ENCODE results near the gene NFATC1.
"Not testable (repeated sequence)": the region's sequence is repeated elsewhere in the genome, so short reads cannot be mapped to it uniquely, and the experiment has no call there.

Gene NFATC1

DNA sequence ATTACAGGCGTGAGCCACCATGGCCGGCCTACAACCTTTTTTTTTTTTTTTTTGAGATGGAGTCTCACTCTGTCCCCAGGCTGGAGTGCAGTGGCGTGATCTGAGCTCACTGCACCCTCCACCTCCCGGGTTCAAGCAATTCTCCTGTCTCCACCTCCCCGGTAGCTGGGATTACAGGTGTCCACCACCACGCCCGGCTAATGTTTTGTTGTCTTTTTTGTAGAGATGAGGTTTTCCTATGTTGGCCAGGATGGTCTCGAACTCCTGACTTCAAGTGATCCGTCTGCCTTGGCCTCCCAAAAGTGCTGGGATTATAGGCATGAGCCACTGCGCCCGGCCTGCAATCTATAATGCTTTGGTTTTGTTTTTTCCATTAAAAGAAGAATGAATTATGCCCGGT, 19.1 kb upstream of the NFATC1 start:
- DNase-seq: not testable (repeated sequence)

DNA sequence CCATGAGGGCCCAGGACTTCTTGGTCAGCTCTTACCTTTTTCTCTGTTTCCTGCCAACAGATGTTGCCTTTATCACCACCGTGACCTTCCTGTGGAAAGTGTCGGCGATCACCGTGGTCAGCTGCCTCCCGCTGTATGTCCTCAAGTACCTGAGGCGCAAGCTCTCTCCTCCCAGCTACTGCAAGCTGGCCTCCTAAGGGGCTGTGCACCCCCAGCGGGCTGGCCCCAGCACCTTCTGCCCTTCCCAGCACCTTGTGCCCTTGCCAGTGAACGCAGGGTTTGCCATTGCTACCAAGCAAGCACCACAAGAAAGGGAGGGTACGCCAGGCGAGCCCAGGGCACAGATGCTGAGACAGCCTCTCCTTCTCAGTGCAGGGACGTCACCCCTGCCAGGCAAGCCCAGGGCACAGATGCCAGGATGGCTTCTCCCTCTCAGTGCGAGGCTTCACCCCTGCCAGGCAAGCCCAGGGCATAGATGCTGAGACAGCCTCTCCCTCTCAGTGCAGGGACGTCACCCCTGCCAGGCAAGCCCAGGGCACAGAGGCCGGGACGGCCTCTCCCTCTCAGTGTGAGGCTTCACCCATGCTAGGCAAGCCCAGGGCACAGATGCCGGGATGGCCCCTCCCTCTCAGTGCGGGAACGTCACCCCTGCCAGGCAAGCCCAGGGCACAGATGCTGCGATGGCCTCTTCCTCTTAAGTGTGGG, 18.4 kb upstream of the NFATC1 start:
- DNase-seq: no peak

DNA sequence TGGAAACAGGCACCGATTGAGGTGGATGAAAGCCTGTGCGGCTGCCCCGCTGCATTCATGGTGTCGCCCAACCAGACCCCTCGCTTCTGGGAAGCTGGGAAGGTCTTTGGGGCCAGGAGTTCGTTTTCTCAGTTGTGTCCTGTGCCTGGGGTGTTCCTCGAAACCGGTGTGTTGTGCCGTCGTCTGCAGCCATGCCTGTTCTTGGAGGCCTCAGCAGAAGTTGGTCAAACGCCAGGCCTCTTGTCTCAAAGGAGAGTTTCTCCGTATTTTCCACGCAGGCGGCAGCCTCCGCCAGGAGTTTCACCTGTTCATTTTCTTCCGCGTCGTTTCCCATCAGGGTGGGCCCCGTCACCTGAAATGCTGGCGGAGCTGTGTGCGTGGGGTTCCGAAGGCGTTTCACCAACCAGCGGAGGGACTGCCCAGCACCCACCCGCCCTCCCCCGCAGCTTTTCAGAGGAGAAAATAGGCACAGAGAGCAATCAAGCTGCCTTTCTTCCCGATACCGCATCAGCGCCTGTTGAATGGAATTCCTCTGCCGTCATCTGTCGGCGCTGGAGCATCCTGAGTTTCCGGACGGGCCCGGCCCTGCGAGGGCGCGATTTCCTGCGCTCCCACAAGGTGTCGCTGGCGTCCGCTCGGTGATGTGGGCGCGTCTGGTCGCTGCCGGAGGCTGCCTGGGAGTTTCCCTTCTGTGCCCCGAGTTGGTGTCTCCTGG, 17.0 kb upstream of the NFATC1 start:
- DNase-seq: peak; percentile 81

DNA sequence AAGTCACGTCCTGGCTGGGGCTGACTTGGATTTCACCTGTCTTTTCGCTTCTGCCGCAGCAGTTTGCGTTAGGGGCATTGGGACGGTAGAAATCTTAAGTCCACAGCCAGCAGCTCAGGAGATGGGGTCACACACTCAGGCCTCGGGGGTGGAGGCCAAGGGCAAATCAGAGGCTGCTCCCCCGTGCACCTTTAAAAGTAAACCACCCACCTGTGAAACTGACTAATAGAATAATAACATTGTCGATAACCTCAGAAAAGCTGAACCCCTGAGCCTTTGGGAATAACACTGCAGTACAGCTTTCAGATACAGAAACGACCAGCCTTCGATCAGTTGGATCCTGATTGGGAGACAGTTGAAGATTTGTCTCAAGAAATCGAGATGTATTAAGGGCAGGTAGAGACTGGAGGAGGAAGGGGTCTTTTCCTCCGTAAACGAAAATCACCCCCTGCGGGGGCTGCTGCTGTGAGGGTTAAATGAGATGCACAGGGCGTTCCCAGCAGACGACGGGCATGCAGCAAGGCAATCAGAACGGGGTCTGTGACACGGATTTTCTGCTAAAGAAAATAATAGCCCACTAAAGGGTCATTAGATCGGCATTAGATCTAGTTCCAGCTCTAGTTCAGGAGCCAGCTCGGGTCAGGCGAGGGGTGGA, 16.4 kb upstream of the NFATC1 start:
- DNase-seq: no peak

DNA sequence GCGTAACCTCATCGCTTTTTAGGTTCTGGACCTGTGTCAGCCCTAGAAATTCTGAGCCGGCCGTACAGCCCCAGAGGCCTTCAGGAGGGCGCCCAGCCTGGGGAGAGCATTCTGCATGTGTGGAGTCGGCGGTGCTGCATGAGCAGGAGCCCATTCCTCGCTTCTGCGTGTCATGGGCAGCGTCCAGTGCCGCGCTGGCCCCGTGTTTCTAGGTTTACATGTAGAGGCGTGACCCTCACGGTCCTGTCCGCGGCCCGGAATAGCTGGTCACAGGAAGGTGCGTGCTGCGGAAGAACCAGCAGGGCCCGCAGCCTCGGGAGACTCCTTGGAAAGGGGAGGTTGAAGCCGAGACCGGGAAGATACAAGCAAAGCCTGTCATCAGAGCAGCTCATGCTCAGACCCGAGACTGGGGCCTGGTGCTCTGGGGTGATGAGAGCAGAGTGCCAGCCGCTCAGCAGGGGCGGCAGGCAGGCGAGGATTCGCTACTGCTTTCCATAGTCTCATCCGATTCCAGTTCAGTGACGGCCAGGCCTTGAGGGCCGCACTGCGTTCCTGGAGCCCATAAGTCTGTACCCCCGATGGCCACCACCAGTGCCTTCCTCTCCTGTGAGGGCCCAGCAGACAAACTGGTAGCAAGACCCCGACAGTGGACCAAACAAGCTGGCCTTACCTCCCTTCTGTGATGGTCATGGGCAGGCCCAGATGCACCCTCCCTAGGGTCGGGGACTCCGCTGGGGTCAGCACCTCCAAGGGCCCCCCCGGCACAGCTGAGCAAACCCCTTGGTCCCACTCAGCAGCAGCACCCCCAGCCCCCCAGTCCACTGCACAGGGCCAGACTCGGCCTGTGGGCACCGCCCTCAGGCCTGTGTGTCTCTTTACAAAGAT, 15.6 kb upstream of the NFATC1 start:
- no peak for DNase-seq

DNA sequence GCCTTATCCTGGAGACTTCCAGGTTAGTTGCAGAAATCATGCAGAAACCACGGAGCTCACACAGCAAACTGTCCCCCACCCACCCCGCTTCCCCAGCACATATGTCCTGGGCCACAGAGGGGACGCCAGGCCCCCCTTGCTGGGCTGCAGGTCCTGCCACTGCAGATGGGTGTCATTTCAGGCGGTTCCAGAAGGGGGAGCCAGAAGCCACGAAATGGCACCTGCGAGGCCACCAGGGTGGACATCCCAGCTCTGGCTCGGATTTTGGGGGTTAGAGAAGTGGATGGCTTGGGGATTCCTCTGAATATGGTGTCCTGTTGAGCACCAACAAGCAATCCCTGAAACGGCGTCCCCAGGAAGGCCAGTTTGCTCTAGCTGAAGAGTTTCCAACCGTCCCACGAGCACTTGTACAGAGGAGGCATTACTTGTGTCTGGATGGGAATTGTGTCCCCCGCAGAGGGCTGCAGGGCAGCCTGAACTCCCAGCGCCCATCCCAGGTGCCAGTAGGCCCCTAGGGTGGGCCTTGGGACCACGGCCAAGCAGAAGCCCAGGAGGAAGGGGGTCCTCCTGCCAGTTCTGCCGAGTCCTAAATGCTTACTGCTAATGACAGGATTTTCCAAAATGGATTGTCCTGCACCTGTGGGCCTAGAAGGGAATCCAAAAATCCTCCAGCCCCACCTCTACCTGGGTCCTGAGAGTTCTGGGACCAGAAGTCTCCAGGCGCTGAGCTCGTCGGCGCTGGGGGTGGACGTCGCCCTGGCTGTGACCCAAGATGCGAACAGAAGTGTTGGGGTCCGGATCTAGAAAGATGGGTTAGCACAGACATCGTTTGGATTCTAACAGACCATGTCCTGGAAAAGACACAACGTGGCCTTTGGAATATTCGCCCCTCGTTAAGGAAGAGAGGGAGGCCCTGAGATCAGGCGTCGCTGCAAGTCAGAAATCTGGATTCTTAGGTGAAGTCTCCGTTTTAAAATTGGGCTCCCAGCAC, 14.6 kb upstream of the NFATC1 start:
- peak; percentile 68 to 74 for DNase-seq

DNA sequence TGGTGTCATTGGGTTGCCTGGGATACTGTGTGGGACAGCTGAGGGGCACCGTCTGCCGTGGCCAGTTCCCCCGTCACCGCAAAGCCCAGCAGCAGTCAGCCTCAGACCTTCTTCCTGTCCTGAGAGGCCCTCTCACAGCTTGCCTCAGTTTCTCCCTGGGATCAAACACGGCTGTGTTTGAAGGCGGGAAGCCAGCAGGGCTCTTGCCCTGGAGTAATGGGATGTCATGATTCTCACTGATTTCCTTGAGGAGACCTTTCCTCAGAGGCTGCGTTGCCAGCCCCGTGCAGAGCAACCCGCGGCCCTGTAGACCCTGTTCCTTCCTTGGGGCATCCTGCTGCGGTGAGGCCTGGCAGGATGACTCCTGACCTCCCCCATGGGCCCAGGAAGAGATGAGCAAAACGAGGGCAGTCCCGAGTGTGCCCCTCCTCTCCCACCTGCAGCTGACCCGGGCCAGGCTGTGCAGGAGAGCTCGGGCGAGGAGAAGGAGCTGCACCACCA, 13.9 kb upstream of the NFATC1 start:
- DNase-seq: no peak

DNA sequence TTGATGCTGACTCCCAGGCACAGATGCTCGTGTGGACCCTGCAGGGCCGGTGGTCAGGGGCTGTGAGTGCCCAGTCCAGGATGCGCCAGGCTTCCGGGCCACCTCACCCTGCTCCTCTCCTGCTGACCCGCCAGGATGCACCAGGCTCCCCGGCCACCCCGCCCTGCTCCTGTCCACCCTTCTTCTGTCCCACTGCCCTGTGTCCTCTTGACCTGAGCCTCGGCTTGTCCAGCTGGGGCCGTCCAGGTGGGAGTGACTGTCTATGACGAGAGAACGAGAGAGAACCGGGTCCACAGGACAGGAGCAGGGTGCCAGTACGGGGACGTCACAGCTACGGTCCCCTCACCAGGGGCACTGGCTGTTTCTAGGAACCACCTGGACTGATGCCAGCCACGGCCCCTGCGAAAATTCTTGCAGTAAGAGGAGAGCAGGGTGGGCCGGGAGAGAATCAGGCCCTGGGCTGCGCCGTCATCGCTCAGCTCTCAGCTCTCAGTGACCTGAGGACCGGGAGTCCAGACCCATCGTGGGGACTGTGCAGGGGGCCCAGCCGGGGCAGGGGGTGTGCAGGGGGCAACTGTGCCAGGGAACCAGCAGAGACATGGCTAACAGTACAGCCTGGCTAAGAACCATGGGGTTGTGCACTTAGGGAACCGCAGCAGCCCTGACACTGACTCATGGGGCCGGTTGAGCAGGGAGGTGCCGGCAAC, 12.9 kb upstream of the NFATC1 start:
- no peak for DNase-seq

DNA sequence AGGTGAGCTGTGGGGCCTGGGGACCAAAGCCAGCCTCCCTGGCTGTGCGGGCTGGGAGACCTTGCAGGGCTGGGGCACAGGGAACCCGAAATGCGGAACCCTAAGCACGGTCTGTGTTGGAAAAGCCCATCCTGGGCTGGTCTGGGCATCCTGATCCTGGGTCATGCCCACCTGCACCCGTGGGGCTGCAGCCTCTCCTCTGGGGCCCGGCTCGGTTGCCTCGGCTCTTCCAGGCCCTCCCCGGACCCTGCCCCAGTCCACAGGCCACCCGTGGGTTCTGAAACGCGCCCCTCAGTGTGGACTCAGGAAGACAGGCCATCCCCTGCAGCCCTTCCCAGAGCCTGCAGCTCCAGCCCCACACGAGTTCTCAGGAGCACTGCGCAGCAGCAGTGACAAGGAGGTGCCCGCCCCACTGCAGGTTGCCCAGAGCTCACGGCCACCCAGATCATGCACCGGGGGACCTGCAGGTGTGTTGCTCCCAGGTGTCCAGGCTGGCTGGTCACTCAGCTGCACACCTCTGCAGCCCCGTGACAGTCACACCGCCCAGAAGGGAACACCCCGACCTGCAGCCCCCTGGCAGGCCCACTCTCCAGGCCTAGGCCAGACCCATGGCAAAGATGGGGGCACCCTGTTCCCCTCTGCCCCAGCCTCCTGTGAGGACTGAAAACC, 12.2 kb upstream of the NFATC1 start:
- DNase-seq: no peak

DNA sequence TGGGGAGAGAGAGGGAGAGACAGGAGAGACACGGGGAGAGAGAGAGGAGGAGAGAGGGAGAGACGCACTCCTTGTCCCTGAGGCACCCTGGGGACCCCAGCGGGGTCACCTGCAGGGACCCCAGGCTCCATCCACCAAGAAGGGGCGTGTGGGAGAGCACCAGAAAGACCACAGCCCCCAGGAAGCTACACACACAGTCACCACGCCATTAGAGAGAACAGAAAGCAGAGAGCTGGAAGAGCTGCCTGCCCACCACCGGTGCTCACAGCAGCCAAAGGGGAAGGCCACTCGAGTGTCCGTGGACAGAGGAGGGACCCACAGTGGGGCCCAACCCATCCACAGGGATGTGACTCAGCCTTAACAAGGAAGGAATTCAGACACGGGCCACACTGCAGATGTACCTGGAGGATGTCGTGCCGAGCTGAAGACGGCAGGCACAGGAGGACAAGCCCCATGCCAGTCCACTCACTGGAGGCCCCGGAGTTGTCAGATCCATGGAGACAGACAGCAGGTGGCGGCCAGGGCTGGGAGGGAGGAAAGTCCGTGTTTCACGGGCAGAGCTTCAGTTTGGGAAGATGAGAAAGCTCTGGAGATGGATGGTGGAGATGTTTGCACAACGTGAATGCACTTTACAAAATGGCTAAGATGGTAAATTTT, 11.5 kb upstream of the NFATC1 start:
- DNase-seq: no peak

DNA sequence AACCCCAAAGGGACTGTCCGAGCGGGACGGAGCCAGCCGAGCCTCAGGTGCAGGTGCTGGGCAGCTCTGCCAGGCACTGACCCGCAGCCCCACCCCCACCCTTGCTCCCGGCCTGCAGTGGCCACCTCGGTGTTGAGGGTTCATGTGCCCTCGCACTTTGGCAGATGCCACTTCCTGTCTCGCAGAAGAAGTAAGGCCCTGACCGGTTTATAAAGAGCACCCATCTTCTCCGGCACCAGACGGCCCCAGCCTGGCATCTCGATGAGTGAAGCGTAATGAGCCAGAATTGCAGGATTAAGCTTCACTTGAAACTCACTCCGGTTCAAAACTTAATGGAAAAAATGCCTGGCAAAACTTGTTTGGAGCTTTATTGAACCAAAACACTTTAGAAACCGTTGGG, 10.9 kb upstream of the NFATC1 start:
- DNase-seq: no peak

DNA sequence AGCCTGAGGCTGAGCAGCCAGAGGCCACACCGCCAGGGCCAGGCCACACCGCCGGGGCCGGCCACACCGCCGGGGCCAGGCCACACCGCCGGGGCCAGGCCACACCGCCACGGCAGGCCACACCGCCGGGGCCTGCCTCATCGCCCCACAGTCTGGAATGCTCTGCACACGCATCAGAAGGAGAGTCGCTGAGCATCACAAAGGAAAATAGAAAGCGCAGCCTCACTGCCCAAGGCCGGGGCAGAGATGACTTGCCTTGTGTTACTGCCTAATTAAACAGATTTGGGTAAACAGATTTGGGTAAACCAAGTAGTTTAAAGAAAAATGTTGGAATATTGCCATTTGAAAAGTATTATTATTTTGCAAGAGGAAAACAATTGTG, 10.4 kb upstream of the NFATC1 start:
- no peak for DNase-seq

DNA sequence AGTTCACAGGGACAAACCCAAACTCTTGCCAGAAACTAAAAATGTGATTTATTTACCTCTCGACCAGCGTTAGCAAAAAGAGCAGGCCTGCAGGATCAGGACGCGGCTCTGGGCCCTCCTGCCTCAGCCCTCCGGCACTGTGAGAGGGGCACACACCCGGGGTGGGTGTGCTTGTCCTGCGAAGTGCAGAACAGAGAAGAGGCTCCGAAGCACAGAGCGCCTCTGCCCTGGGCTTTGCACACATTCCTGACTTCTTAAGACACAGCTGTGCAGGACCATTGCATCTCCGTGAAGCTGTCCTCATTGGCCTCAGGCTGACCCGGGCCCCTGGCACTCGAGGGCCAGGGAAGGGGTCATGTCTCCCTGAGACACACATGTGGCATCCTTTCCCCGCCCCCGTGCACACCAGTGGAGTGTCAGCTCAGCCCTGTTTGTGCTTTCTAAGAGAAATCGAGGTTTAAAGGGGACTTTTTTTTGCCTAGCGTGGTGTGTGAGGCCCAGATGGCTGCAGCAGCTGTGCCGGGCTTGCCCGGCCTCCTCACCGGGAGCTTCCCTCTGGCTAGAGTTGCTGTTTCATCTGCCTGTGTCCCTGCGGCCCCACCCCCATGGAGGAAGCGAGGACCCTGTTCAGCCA, 9.9 kb upstream of the NFATC1 start:
- DNase-seq: no peak

DNA sequence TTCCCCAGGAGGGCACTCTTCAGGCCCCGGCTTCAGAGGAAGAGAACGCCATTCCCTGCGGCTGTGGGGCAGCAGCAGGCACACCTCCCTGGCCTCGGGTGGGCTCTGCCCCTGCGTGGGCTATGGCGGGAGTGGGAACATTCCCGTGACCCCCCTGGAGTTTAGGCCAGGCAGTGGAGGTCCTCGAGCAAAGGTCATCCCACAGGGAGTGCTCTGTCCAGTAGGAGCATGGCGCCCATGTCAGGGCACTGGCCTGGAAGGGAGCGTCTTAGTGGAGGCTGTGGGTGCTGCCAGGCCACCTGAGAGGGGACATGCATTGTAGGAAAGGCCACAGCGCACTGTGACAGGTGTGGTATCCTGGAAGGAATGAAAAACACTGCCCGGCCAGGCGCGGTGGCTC, 9.2 kb upstream of the NFATC1 start:
- DNase-seq: no peak

DNA sequence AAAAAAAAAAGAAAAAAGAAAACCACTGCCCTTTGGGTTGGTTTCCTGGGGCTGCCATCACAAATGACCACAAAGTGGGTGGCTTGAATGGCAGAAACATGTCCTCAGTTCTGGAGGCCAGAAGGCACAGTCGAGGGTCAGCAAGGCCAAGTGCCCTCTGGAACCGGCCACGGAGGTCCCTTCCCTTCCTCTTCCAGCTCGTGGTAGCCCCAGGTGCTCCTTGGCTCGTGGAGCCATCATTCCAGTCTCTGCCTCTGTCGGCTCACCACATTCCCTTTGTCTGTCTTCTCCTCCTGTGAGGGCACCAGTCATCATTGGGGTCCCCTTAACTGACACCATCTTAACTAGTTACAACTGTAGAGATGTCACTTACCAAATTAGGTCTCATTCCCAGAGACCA, 8.5 kb upstream of the NFATC1 start:
- DNase-seq: no peak

DNA sequence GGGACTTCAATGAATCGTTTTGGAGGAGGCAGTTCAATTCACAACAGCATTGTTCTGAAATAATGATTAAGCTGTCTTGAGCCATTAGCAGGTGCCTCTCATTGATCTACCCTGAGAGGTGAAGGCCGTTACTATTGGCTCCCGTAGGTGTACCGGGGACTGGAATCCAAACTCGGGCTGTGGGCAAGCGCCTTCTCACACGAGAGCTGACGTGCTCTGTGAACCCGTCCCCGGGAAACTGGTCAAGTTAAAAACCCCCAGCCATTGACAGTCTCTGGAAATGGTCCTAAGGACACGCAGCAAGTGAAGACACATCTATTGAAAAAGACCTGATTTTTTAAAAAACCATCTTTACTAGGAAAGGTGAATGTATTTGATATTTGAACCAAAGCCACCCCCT, 8.1 kb upstream of the NFATC1 start:
- no peak for DNase-seq

DNA sequence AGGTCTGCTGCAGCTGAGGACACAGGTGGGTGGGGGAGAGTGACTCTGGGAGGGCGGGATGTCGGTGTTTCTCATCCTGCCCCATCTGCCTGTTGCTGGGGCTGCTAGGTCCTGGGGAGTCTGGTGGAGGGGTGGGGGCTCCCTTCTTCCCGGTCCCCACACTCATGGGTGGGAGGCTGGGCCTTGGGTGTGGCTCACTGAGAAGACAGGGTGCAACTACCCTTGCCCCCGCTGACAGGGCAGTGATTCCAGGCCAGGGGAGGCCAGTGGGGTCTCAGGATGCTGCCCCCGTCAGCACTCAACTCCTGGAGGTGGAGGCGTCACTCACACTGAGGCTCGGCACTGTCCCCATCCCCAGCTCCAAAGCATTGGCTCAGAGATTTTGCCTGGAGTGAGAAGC, 7.7 kb upstream of the NFATC1 start:
- no peak for DNase-seq

DNA sequence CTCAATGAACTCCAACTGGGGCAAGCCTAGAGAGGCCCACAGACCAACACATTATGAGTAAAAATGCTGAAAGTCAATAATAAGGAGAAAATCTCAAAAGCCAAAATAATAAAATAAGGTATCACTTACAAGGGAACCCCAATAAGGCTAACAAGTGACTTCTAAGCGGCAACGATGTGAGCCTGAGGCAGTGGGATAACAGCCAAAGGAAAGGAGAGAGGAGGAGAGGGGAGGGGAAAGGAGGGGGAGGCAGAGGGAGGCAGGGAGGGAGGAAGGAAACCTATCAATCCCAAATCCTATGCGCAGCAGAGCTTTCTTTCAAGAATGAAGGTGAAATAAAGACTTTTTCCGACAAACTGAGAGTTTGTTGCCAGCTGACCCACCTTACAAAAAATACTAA, 6.0 kb upstream of the NFATC1 start:
- no peak for DNase-seq

DNA sequence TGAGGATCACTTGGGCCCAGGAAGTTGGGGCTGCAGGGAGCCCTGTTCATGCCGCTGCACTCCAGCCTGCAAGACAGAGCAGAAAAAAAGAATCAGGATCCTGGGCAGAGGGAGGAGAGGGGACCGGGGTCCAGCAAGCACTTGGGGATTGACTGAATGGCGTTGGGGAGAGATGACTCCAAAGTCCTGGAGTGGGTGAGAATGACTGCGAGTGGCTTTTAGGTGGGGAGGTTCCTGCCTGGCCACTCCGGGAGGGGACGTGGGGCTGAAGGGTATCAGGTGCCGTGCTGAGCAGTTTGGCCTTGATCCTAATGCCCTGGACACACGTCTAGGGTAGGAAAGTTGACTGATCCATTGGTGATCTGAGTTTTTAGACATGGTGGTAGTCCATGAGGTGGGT, 3.5 kb upstream of the NFATC1 start:
- no peak for DNase-seq

Data from activated CD4-positive, alpha-beta T cell treated with anti-CD3 and anti-CD28 coated beads, Interleukin-2, amount 50 U/mL, for 4 hours (primary cell).